ENCODE data around the gene ADH6. TPM values are rescaled to one million over a fixed set of nuclear protein-coding genes. Genes with fewer than 3 reads are reported as not detected.

Gene ADH6
- total RNA-seq: not detected

GRCh38 chr4:99219072-99219471 lies at the start of gene ADH6:
TSS of gene ADH6 (minus strand) at chr4:99219246. CDS start at chr4:99219152, 94 bp downstream.

Other genes with a start within 250 kb of the ADH6 start
- 10 to 100 TPM; 47.1 to 50.9 TPM for gene METAP1, start 223.5 kb downstream of the ADH6 start, total RNA-seq
- gene ADH5, start 130.5 kb downstream of the ADH6 start, total RNA-seq: 100 to 1,000 TPM; 107 to 114 TPM
- gene ADH4, start 74.9 kb downstream of the ADH6 start, total RNA-seq: not detected
- not detected for gene ADH1A, start 71.7 kb upstream of the ADH6 start, total RNA-seq
- gene ADH1B, start 102.2 kb upstream of the ADH6 start, total RNA-seq: not detected
- not detected for gene ADH1C, start 133.5 kb upstream of the ADH6 start, total RNA-seq
- gene ADH7, start 216.1 kb upstream of the ADH6 start, total RNA-seq: not detected